Caco-2 (cell line): Measurements from ENCODE around the gene TYK2. TPM values are rescaled to one million over a fixed set of nuclear protein-coding genes. Genes with fewer than 3 reads are reported as not detected.

Source experiments
- BruUV-seq: library from RNA; stranded (reverse); fragments of 400-500 nt; replicated peaks from 2 replicates; lab custom pipeline; 2021; lab: Mats Ljungman, UMichigan
- CTCF ChIA-PET: fragments of 300-600 bp; sonication (Branson Sonifier 250); formaldehyde crosslinking; loops from one replicate; lab custom pipeline; 2022; ENCODE audit warnings: antibody characterized with exemption; lab: Charles Lee
- POLR2A ChIA-PET: fragments of 300-600 bp; sonication (Branson Sonifier 250); formaldehyde crosslinking; loops from one replicate; lab custom pipeline; 2022; ENCODE audit warnings: antibody characterized with exemption; lab: Charles Lee
- DNase-seq, 2 experiments: peaks; one replicate each; pipeline versions ENCODE4 v3.0.0 to v3.0.0-alpha.2; 2020 to 2022
- H3K27me3 ChIP-seq: replicated peaks from 2 replicates; pipeline ENCODE4 v1.6.0; 2011; ENCODE audit warnings: low read length; ENCODE audit not compliant: control insufficient read depth, insufficient read depth
- H3K36me3 ChIP-seq: 2 replicates; pipeline ENCODE4 v1.5.1; 2011; ENCODE audit warnings: low read length; ENCODE audit not compliant: control insufficient read depth, insufficient read depth
- H3K4me1 ChIP-seq: fragments of 250-450 bp; sonication (Bioruptor Pico); 2 replicates; pipeline ENCODE4 v1.5.1; 2020; ENCODE audit warnings: mild to moderate bottlenecking
- H3K4me3 ChIP-seq: 2 replicates; pipeline ENCODE4 v1.5.1; 2011; ENCODE audit warnings: low read depth, mild to moderate bottlenecking, control low read depth, low read length
- H3K9me3 ChIP-seq: fragments of 250-450 bp; sonication (Bioruptor Pico); 2 replicates; pipeline ENCODE4 v1.5.1; 2020; ENCODE audit warnings: mild to moderate bottlenecking, moderate library complexity
- H3K27ac Mint-ChIP-seq: one replicate; pipeline ENCODE4 v1.8.0; 2022; ENCODE audit warnings: mixed read lengths; ENCODE audit not compliant: unreplicated experiment
- H3K27me3 Mint-ChIP-seq: one replicate; pipeline ENCODE4 v1.8.0; 2022; ENCODE audit warnings: mixed read lengths; ENCODE audit not compliant: insufficient read depth, unreplicated experiment
- H3K36me3 Mint-ChIP-seq: one replicate; pipeline ENCODE4 v1.8.0; 2022; ENCODE audit warnings: mild to moderate bottlenecking, mixed read lengths; ENCODE audit not compliant: insufficient read depth, unreplicated experiment
- H3K4me1 Mint-ChIP-seq: one replicate; pipeline ENCODE4 v1.8.0; 2022; ENCODE audit warnings: low read depth, mixed read lengths; ENCODE audit not compliant: unreplicated experiment
- H3K4me3 Mint-ChIP-seq: one replicate; pipeline ENCODE4 v1.8.0; 2022; ENCODE audit warnings: mild to moderate bottlenecking, moderate library complexity, mixed read lengths; ENCODE audit not compliant: unreplicated experiment
- H3K9me3 Mint-ChIP-seq: one replicate; pipeline ENCODE4 v1.8.0; 2022; ENCODE audit warnings: mixed read lengths; ENCODE audit not compliant: unreplicated experiment
- CTCF ChIP-seq, 2 experiments: fragments of 200-600 bp in 1 of 2; IDR thresholded peaks; 1 replicate in 1 of 2; 2 replicates in 1 of 2; pipeline versions ENCODE4 v1.5.1 to v1.8.0; 2011 to 2022; ENCODE audit warnings: antibody characterized with exemption in 1 of 2, control low read depth in 1 of 2, inconsistent platforms in 1 of 2, low read depth in 1 of 2, low read length in 1 of 2, mild to moderate bottlenecking in 1 of 2, moderate library complexity in 1 of 2; ENCODE audit not compliant: insufficient read depth in 1 of 2, severe bottlenecking in 1 of 2, unreplicated experiment in 1 of 2
- intact Hi-C: fragments of 100-400 bp; cut with micrococcal nuclease; formaldehyde crosslinking; loops from one replicate; pipeline ENCODE4 v1.10.0; 2022; ENCODE audit not compliant: unreplicated experiment
- total RNA-seq: library from RNA; stranded (reverse); gene quantifications from 2 replicates; pipeline ENCODE4 v1.2.3, GENCODE V29; 2022

The TYK2 gene
- total RNA-seq, 1 experiment from 2014 or later = 134 TPM

- no peaks in the 10 kb centered on the region for H3K9me3 Mint-ChIP-seq
- CTCF ChIA-PET = no interaction called here
- H3K4me1 ChIP-seq = no peaks in the 10 kb centered on the region
Measured at GRCh38 chr19:10344780-10345179, 35.6 kb downstream of the TYK2 start.

DNA sequence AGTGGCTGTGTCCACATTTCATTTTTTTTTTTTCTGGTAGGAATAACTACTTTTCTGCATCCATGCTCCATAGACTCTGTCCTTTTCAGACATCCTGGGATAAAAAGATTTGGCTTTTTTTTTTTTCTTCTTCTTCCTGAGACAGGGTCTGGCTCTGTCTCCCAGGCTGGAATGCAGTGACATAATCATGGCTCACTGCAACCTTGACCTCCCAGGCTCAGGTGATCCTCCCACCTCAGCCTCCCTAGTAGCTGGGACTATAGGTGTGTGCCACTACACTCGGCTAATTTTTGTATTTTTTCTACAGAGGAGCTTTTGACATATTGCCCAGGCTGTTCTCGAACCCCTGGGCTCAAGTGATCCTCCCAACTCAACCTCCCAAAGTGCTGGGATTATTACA lies 36.9 kb downstream of the TYK2 start:
- Mint-ChIP-seq H3K27ac (no peak overlapping the region), H3K4me3 (no peak overlapping the region), H3K27me3 (no peaks in the 10 kb centered on the region), H3K4me1 (no peaks in the 10 kb centered on the region), H3K9me3 (no peaks in the 10 kb centered on the region), H3K36me3 (peaks cover 4% of the 10 kb centered on the region)
- no peaks in the 10 kb centered on the region for H3K9me3 ChIP-seq
- BruUV-seq = no TSS peak
- no peaks in the 10 kb centered on the region for H3K36me3 ChIP-seq
- no peaks in the 10 kb centered on the region for H3K4me1 ChIP-seq
- H3K27me3 ChIP-seq = no peaks in the 10 kb centered on the region
- no peak for DNase-seq
- CTCF ChIA-PET = no interaction called here
- POLR2A ChIA-PET = interaction anchor here (0.6 kb wide), 1 partner anchor 37 kb away, joined by 4 read pairs; the partner anchor contains the start of gene TYK2
- no peak overlapping the region for H3K4me3 ChIP-seq
- intact Hi-C loops = no loop called here
- no peak for TF ChIP-seq CTCF (IDR thresholded peaks at IDR 0.05; ENCODE audit: insufficient read depth in 1 of 2, low read depth in 1 of 2, low read length in 1 of 2, severe bottlenecking in 1 of 2, unreplicated experiment in 1 of 2)

More at GRCh38 chr19:10344780-10345179, 35.6 kb downstream of the TYK2 start:
- no peak for TF ChIP-seq CTCF (IDR thresholded peaks at IDR 0.05; ENCODE audit: insufficient read depth in 1 of 2, low read depth in 1 of 2, low read length in 1 of 2, severe bottlenecking in 1 of 2, unreplicated experiment in 1 of 2)
- POLR2A ChIA-PET = interaction anchor here (0.7 to 1.0 kb wide), 2 partner anchors 36 to 83 kb away, joined by 3 read pairs; partner anchors contain the start of gene TYK2
- H3K9me3 ChIP-seq = no peaks in the 10 kb centered on the region
- H3K4me3 ChIP-seq = no peak overlapping the region
- Mint-ChIP-seq H3K27ac (no peak overlapping the region), H3K27me3 (no peaks in the 10 kb centered on the region), H3K36me3 (peaks cover 4% of the 10 kb centered on the region), H3K4me1 (no peaks in the 10 kb centered on the region), H3K4me3 (no peak overlapping the region)
- no peaks in the 10 kb centered on the region for H3K27me3 ChIP-seq
- BruUV-seq = no TSS peak
- no peak for DNase-seq
- H3K36me3 ChIP-seq = no peaks in the 10 kb centered on the region
- intact Hi-C loops = no loop called here

DNA sequence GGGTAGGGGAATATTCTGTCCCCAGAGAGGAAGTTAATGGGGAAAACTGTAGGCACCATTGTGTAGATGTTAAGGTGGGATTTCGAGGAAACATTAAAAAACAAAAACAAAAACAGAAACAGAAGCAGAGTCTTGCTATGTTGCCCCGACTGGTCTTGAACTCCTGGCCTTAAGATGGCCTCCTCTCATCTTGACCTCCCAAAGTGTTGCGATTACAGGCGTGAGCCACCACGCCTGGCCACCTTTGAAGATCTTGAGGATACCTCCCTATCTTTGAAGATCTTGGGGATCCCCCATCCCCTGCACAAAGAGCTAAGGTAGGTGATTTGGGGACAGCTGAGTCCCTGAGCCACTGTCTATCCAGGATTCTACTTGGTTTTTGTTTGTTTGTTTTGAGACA lies 40.4 kb downstream of the TYK2 start:
- intact Hi-C loops = no loop called here
- H3K27ac Mint-ChIP-seq = no peak overlapping the region
- H3K36me3 ChIP-seq = no peaks in the 10 kb centered on the region
- no peak for DNase-seq
- ChIA-PET CTCF (no interaction called here), POLR2A (no interaction called here)
- no peaks in the 10 kb centered on the region for H3K9me3 Mint-ChIP-seq
- H3K4me1 Mint-ChIP-seq = no peaks in the 10 kb centered on the region
- no TSS peak for BruUV-seq
- H3K27me3 Mint-ChIP-seq = no peaks in the 10 kb centered on the region
- 0 out of 2 replicates have a peak, but pooled peaks cover 5% of the 10 kb centered on the region for H3K4me1 ChIP-seq
- no peak overlapping the region for H3K4me3 ChIP-seq
- peaks cover under 1% of the 10 kb centered on the region for H3K36me3 Mint-ChIP-seq
- no peak overlapping the region for H3K4me3 Mint-ChIP-seq
- TF ChIP-seq CTCF (IDR thresholded peaks at IDR 0.05; ENCODE audit: insufficient read depth in 1 of 2, low read depth in 1 of 2, low read length in 1 of 2, severe bottlenecking in 1 of 2, unreplicated experiment in 1 of 2) = no peak
- no peaks in the 10 kb centered on the region for H3K9me3 ChIP-seq
- H3K27me3 ChIP-seq = no peaks in the 10 kb centered on the region
